Germinal center (tissue), 1 donor: ENCODE measurements around the gene CT45A9.
"Not testable (repeated sequence)": the region's sequence is repeated elsewhere in the genome, so short reads cannot be mapped to it uniquely, and the experiment has no call there.

Experiments used
- DNase-seq: peaks from one replicate; pipeline ENCODE4 v3.0.0; 2012; ENCODE audit warnings: mixed read lengths, low spot score

Gene CT45A9

GRCh38 chrX:135871712-135872111 lies at the start of gene CT45A9:
Gene CT45A9, minus strand, starts transcription at chrX:135871812. Its CDS starts 3,751 bp downstream, at chrX:135868061.
- not testable (repeated sequence) for DNase-seq

- DNase-seq = not testable (repeated sequence)
These were observed 48.9 kb upstream of the CT45A9 start for GRCh38 chrX:135920516-135920915.

GRCh38 chrX:135914404-135914803 lies 42.8 kb upstream of the CT45A9 start:
- no peak for DNase-seq

- no peak for DNase-seq
These were observed 38.6 kb upstream of the CT45A9 start for GRCh38 chrX:135910251-135910650.

- DNase-seq = no peak
These were observed 21.7 kb upstream of the CT45A9 start, which contains the start of the genes CT45A10 and SAGE1 for GRCh38 chrX:135893294-135893817. Gene CT45A10, minus strand, starts transcription at chrX:135893444. Its CDS starts 8,100 bp downstream, at chrX:135885344. Gene SAGE1, plus strand, starts transcription at chrX:135893716. Its CDS starts 2,527 bp downstream, at chrX:135896243.

- DNase-seq = no peak
These were observed 21.2 kb upstream of the CT45A9 start for GRCh38 chrX:135892781-135893180.

- no peak for DNase-seq
These were observed 18.5 kb upstream of the CT45A9 start for GRCh38 chrX:135890087-135890585.

- not testable (repeated sequence) for DNase-seq
These were observed 17.4 kb upstream of the CT45A9 start for GRCh38 chrX:135888976-135889375.

GRCh38 chrX:135888230-135888629 lies 16.6 kb upstream of the CT45A9 start:
- DNase-seq = not testable (repeated sequence)

- DNase-seq = not testable (repeated sequence)
These were observed 11.1 kb upstream of the CT45A9 start for GRCh38 chrX:135882741-135883140.

GRCh38 chrX:135854438-135854837 lies 17.2 kb downstream of the CT45A9 start, which contains the start of gene CT45A8:
Gene CT45A8, minus strand, starts transcription at chrX:135854538. Its CDS starts 3,755 bp downstream, at chrX:135850783.
- not testable (repeated sequence) for DNase-seq

GRCh38 chrX:135837180-135837579 lies 34.4 kb downstream of the CT45A9 start, which contains the start of gene CT45A7:
Gene CT45A7, minus strand, starts transcription at chrX:135837280. Its CDS starts 3,747 bp downstream, at chrX:135833533.
- not testable (repeated sequence) for DNase-seq

GRCh38 chrX:135819912-135820311 lies 51.7 kb downstream of the CT45A9 start, which contains the start of gene CT45A2:
Gene CT45A2, minus strand, starts transcription at chrX:135820012. Its CDS starts 3,747 bp downstream, at chrX:135816265.
- DNase-seq = not testable (repeated sequence)
